SK-N-MC (cell line): ENCODE measurements around the gene LCP2.

ENCODE experiments used
- DNase-seq: peaks from one replicate; pipeline ENCODE4 v3.0.0-alpha.2; 2011; ENCODE audit warnings: low read depth, low spot score
- H3K27ac ChIP-seq: fragments of 200-600 bp; sonication (generic); 2 replicates; pipeline ENCODE4 v1.5.1; 2016; ENCODE audit warnings: mixed run types
- H3K36me3 ChIP-seq: fragments of 200-600 bp; sonication (generic); 2 replicates; pipeline ENCODE4 v1.6.1; 2017; ENCODE audit warnings: antibody characterized with exemption, low read length, mixed read lengths; ENCODE audit not compliant: insufficient read depth
- H3K4me3 ChIP-seq: fragments of 200-600 bp; sonication (generic); 2 replicates; pipeline ENCODE4 v1.5.1; 2016
- H3K9ac ChIP-seq: fragments of 200-600 bp; sonication (generic); 2 replicates; pipeline ENCODE4 v1.8.0; 2017; ENCODE audit warnings: mixed run types, mixed read lengths; ENCODE audit not compliant: insufficient read length
- H3K9me3 ChIP-seq: fragments of 200-600 bp; sonication (generic); 2 replicates; pipeline ENCODE4 v1.6.1; 2017; ENCODE audit warnings: low read depth, mild to moderate bottlenecking, antibody characterized with exemption, low read length, moderate library complexity, mixed read lengths
- EZH2 ChIP-seq: fragments of 200-600 bp; sonication (generic); IDR thresholded peaks from one replicate; pipeline ENCODE4 v1.6.1; 2017; ENCODE audit warnings: antibody characterized with exemption
- FOXP2 ChIP-seq: optimal IDR thresholded peaks from 2 replicates; pipeline ENCODE3; 2011; ENCODE audit warnings: mild to moderate bottlenecking, moderate library complexity; ENCODE audit not compliant: insufficient read depth; ENCODE audit errors: extremely low read length, control extremely low read depth
- POLR2AphosphoS5 ChIP-seq: IDR thresholded peaks from 2 replicates; pipeline ENCODE4 v1.6.1; 2012; ENCODE audit warnings: mild to moderate bottlenecking, low read depth, low read length, borderline replicate concordance

LCP2 gene

DNA sequence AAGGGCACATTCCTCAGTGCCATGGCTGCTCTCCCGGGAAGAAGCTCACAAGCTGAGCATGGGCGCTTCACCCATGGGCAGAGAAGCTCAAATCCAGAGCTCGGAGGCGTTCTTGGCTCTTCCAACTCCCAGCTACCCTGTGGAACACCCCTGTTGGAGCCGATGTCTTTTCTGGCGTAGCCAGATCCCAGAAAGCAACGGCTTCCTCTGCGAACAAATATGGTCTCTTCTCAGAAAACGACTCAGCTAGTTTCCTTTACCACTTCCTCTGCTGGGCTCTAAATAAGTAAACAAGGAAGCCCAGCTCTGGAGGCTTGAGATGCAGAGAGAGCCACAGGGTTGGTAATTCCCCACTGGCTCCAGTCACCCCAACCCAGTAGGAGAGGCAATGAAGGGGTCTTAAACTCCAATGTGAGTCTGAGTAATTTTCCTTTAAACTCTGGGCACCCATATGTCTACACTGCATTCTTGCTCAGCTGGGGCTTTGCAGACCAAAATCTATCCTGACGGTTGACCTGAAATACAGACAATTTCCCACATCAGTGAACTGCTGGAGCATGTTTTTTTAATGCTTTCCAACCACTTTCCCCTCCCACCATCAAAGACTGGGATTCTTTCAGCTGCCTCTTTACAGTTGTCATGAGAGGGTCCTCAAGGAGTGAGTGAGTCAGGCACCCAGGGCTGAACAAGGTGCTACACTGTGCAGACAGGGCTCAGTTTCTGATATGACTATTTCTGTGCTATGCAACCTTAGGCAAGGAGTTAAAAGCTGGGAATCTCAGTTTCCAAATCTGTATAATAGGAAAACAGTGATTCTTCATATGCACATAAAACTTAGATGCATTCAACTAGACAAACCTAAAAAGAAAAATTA, at the start of gene LCP2:
LCP2 (minus strand) TSS at position 189 of the 874 bp plus-strand sequence; CDS start at position 23, 166 bp downstream.
- H3K27ac ChIP-seq: no peak within 1 kb of the TSS
- H3K9ac ChIP-seq: no peak within 1 kb of the TSS

DNA sequence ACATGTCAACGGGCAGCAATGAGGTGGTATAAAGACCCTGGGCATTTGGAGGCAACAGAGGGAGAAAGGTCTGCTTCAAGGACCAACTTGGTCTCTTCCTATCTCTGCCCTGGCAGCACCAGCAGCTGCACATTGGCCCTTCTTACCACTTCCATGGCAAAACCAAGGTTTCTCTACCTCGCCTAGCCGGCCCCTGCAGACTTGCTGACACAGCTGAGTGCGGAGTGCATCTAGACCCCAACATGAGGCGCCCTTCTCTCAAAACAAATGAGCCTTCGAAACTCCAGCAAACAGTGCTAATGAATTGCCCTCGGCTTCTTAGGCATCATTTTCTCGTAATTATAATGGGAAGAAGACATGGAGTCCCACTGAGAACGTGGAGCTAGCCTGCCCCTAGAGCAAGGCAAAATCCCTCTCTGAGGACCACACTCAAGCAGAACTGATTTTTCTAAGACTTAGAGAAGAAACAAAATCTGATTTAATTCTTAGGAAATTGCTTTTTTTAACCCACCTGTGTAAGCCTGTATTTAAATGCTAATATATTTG, 49.5 kb upstream of the LCP2 start:
- Histone ChIP-seq H3K27ac (no peak overlapping the region), H3K36me3 (no peaks in the 10 kb centered on the region), H3K9me3 (no peaks in the 10 kb centered on the region), H3K9ac (no peak overlapping the region), H3K4me3 (no peak overlapping the region)
- DNase-seq: no peak
- TF ChIP-seq EZH2 (no peak), POLR2AphosphoS5 (no peak), FOXP2 (no peak)

More for the DNA sequence above, at the start of gene LCP2:
- no peak for DNase-seq
- no peak for TF ChIP-seq EZH2
- no peak for TF ChIP-seq FOXP2
- no peak for TF ChIP-seq POLR2AphosphoS5
- H3K4me3 ChIP-seq: no peak within 1 kb of the TSS
- no peaks in the 10 kb centered on the region for H3K36me3 ChIP-seq
- no peaks in the 10 kb centered on the region for H3K9me3 ChIP-seq

DNA sequence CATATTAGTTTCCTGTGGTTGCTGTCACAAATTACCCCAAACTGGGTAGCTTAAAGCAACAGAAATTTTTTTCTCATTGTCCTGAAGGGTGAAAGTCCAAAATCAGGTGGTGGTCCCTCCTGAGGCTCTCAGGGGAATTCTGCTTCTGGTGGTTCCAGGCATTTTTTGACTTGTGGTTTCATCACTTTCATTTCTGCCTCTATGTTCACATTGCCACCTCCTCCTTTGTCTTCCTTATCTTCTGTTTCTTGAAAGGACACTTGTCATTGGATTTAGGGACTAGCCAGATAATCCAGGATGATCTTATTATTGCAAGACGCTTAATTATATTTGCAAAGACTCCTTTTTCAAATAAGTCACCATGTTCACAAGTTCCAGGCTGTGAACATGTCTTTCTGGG, 48.4 kb upstream of the LCP2 start:
- no peak for DNase-seq
- Histone ChIP-seq H3K4me3 (no peak overlapping the region), H3K27ac (no peak overlapping the region), H3K9ac (no peak overlapping the region), H3K9me3 (no peaks in the 10 kb centered on the region), H3K36me3 (no peaks in the 10 kb centered on the region)
- TF ChIP-seq FOXP2 (no peak), EZH2 (no peak), POLR2AphosphoS5 (no peak)

DNA sequence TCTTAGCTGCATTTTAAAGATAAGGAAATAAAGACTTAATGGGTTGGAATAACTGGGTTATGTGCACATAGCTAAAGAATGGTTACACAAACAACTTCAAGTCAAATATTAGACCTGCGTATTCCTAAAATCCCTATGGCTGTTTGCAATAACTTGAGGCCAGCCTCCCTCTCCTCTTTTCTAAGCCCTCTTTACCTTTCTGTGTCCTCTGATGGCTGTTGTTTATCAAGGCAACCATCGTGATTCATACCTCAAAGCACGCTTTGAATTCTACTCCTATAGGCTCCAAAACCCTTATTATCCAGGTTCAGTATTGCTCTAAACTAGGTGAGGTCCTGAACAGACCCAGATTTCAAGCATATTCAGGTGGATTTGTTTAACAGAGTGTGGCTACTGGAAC, 45.6 kb upstream of the LCP2 start:
- H3K9me3 ChIP-seq: no peaks in the 10 kb centered on the region
- no peak overlapping the region for H3K4me3 ChIP-seq
- no peak for DNase-seq
- TF ChIP-seq POLR2AphosphoS5 (no peak), FOXP2 (no peak), EZH2 (no peak)
- H3K27ac ChIP-seq: no peak overlapping the region
- H3K9ac ChIP-seq: no peak overlapping the region
- H3K36me3 ChIP-seq: no peaks in the 10 kb centered on the region

DNA sequence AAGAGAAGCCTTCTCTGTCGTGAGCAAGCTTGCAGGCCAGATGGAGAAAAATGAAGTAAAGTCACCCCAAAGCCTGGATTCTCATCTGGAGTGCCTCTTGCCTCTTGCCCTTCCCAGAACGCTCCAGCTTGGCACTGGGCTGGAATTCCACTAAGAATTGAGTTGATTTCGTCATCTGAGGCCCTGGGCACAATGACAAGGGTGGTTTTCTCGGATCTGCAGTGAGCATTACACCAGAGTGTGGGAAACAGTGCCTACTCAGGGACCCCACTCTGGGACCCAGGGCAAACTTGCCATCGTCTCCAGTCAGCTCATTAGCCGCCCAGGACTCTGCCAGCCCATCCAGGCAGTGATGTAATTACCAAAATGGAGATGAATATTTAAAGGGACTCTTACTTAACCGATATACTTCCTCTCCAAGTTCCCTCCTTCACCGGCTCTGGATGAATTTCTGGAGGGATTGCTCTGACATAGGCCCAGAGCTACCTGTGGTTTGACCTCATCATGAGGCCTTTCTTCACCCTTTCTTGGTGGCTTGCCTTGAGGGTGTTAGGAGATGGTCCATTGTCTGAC, 44.7 kb upstream of the LCP2 start:
- H3K9ac ChIP-seq: no peak overlapping the region
- no peaks in the 10 kb centered on the region for H3K9me3 ChIP-seq
- no peak for TF ChIP-seq POLR2AphosphoS5
- no peak for TF ChIP-seq EZH2
- TF ChIP-seq FOXP2: no peak
- H3K36me3 ChIP-seq: no peaks in the 10 kb centered on the region
- DNase-seq: no peak
- no peak overlapping the region for H3K27ac ChIP-seq
- no peak overlapping the region for H3K4me3 ChIP-seq

DNA sequence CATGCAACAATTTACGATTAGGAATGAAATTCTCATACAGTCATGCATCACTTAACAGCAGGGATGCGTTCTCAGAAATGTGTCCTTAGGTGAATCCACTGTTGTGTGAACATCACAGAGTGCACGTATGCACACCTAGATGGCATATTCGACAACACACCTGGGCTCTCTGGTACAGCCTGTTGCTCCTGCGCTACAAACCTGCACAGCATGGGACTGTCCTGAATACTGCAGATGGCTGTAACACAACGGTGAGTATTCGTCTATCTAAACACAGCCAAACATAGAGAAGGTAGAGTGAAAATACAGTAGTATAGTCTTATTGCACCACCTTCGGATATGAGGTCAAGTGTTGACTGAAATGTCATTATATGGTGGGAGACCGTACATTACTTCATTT, 44.0 kb upstream of the LCP2 start:
- H3K4me3 ChIP-seq: no peak overlapping the region
- H3K27ac ChIP-seq: no peak overlapping the region
- TF ChIP-seq EZH2 (no peak), POLR2AphosphoS5 (no peak), FOXP2 (no peak)
- no peak overlapping the region for H3K9ac ChIP-seq
- DNase-seq: no peak
- H3K9me3 ChIP-seq: no peaks in the 10 kb centered on the region
- H3K36me3 ChIP-seq: no peaks in the 10 kb centered on the region

DNA sequence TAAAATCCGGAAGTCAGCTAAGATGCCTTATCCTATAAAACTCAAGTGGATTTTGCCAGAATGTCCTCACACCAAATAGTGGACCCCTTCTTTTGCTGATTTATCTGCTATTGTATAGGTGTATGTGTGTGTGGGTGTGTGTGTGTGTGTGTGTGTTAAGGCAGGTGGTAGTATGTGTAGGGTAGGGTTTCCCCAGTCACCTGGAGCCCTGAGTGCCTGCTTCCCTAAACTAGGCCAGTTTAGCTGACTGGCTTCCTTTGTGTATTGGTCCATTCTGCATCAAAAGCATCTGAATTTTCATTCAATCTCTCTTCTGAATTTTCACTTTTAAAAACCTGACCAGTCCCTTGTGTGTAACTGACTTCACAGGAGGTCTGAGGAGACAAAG, 42.2 kb upstream of the LCP2 start:
- Histone ChIP-seq H3K36me3 (no peaks in the 10 kb centered on the region), H3K9ac (no peak overlapping the region), H3K9me3 (no peaks in the 10 kb centered on the region), H3K27ac (no peak overlapping the region), H3K4me3 (no peak overlapping the region)
- TF ChIP-seq POLR2AphosphoS5: no peak
- DNase-seq: no peak

DNA sequence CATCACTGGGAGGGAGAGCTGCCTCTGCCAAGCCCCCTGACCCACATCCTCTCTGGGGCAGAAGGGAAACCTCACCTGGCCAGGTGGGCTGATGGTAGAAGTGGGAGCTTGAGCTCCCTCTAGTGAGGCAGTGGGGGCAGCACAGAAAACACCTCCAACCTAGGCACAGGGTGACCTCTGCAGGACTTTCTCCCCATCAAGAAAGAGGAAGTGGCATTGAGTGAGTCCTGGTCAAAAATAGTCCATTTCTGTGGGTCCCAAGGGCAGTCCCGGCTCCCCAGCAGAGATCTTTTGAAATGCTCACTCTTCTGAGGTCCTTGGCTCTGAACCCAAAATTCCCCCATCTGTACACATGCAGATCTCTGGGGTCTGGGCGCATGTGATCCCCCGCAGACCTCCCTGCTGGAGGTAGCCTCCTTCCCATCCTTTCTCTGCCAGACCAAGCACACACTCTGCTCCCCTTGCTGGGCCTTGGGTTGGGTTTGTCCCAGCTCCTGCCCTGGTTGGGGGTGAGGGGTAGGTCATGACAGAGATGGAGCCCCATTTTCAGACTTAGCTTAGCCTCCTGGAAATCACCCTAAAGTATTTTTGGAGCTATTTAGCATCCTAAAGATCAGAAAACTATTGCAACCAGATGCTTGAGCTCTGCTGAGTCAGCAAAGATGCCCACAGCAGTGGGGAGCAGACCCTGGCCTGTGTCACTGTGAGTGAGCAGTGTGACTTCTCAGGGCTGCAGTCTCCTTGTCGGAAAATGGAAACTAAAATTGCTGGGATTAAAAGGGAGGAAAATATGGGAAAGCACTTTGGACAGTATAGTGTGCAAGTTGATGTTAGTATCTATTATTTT, 41.6 kb upstream of the LCP2 start:
- TF ChIP-seq FOXP2 (no peak), POLR2AphosphoS5 (no peak), EZH2 (no peak)
- H3K9me3 ChIP-seq: no peaks in the 10 kb centered on the region
- H3K27ac ChIP-seq: no peak overlapping the region
- no peak overlapping the region for H3K4me3 ChIP-seq
- H3K9ac ChIP-seq: no peak overlapping the region
- no peaks in the 10 kb centered on the region for H3K36me3 ChIP-seq
- DNase-seq: no peak
